GM21367 (cell line): ENCODE measurements around the gene EPG5.

Experiments
- ATAC-seq: cut with Tn5 transposase; IDR thresholded peaks from one replicate; pipeline ENCODE4 v1.9.1; 2021; ENCODE audit not compliant: unreplicated experiment

The EPG5 gene

GRCh38 chr18:45926691-45927090, 40.4 kb downstream of the EPG5 start:
- ATAC-seq: no peak

- no peak for ATAC-seq
Measured at GRCh38 chr18:45926085-45926484, 41.0 kb downstream of the EPG5 start.

GRCh38 chr18:45923138-45923537, 44.0 kb downstream of the EPG5 start:
- no peak for ATAC-seq

GRCh38 chr18:45920367-45920766, 46.8 kb downstream of the EPG5 start:
- no peak for ATAC-seq

GRCh38 chr18:45916302-45916701, 50.8 kb downstream of the EPG5 start:
- no peak for ATAC-seq

GRCh38 chr18:45913276-45913675, 53.9 kb downstream of the EPG5 start:
- ATAC-seq: no peak

- ATAC-seq: peak; percentile 80
Measured at GRCh38 chr18:45910405-45911023, 56.6 kb downstream of the EPG5 start.

- no peak for ATAC-seq
Measured at GRCh38 chr18:45901654-45902210, 65.4 kb downstream of the EPG5 start.

GRCh38 chr18:45900623-45901022, 66.5 kb downstream of the EPG5 start:
- no peak for ATAC-seq

- ATAC-seq: no peak
Measured at GRCh38 chr18:45896991-45897390, 70.1 kb downstream of the EPG5 start.

- ATAC-seq: no peak
Measured at GRCh38 chr18:45896452-45896851, 70.7 kb downstream of the EPG5 start.

GRCh38 chr18:45895339-45895738, 71.8 kb downstream of the EPG5 start:
- ATAC-seq: no peak

- ATAC-seq: no peak
Measured at GRCh38 chr18:45894818-45895217, 72.3 kb downstream of the EPG5 start.

GRCh38 chr18:45891806-45892205, 75.3 kb downstream of the EPG5 start:
- ATAC-seq: no peak

- ATAC-seq: no peak
Measured at GRCh38 chr18:45890606-45891005, 76.5 kb downstream of the EPG5 start.

GRCh38 chr18:45889419-45890064, 77.6 kb downstream of the EPG5 start:
- no peak for ATAC-seq

GRCh38 chr18:45887585-45887984, 79.5 kb downstream of the EPG5 start:
- ATAC-seq: no peak

GRCh38 chr18:45880876-45881558, 86.1 kb downstream of the EPG5 start:
- ATAC-seq: no peak

- peak; percentile 78 for ATAC-seq
Measured at GRCh38 chr18:45879681-45880655, 87.2 kb downstream of the EPG5 start.

GRCh38 chr18:45877403-45877802, 89.7 kb downstream of the EPG5 start:
- no peak for ATAC-seq

- no peak for ATAC-seq
Measured at GRCh38 chr18:45876161-45876560, 91.0 kb downstream of the EPG5 start.
